ENCODE measurements around the gene TMEM62. TPM values are rescaled to one million over a fixed set of nuclear protein-coding genes. Genes with fewer than 3 reads are reported as not detected.

The TMEM62 gene
- total and polyA plus RNA-seq, 2 of the 8 experiments (the other 6 are each of a cell fraction or from before 2014, with no cell fraction given): 2.0 to 4.0 TPM

DNA sequence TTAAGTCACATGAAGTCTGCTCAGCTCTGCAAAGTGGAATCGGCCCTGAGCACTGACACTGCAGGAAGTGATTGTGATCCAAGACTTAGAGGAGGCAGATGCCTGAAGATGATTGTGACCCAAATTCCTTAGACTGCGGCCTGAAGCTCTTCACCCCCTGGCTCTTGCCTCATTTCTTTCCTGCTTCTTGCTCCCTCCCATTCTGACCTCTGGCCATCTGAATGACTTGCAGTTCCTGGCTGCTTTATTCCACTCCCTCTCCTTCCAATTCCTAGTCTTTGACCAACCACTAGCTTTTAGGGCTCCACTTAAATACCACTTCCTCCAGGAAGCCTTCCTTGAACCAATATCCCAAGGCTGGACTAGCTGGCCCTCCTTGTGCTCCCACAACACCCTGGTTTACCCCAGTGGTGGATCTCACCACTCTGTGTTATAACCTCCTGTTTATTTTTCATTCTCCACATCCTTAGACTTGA, 97.3 kb downstream of the TMEM62 start:
- H2BK20ac ChIP-seq (ENCODE audit: low read length): no peak overlapping the region
- no peak overlapping the region for H3K14ac ChIP-seq (ENCODE audit: insufficient read length)
- no peak for FAIRE-seq
- no peaks in the 10 kb centered on the region for H3K4me1 ChIP-seq (replicated peaks in 1 of 4; ENCODE audit: control insufficient read depth in 3 of 4, insufficient read depth in 4 of 4, low read length in 3 of 4)
- no peak overlapping the region for H3K4me3 ChIP-seq (ENCODE audit: extremely low read depth in 1 of 4, insufficient read depth in 2 of 4, low read depth in 3 of 4, low read length in 4 of 4)
- H3K27ac ChIP-seq (ENCODE audit: low read depth, low read length): no peak overlapping the region
- no peak overlapping the region for H2BK15ac ChIP-seq (ENCODE audit: low read length)
- no peaks in the 10 kb centered on the region for H3K27me3 ChIP-seq (replicated peaks in 1 of 4; ENCODE audit: control insufficient read depth in 3 of 4, extremely low read depth in 1 of 4, insufficient read depth in 3 of 4, low read length in 3 of 4)
- H3K4ac ChIP-seq (replicated peaks; ENCODE audit: insufficient read length, low read depth, low read length): no peak overlapping the region
- DNase-seq (ENCODE audit: low read depth in 1 of 2, low spot score in 2 of 2): no peak
- no peak overlapping the region for H2AK5ac ChIP-seq (ENCODE audit: low read depth, low read length)
- no peak overlapping the region for H3K56ac ChIP-seq (replicated peaks; ENCODE audit: insufficient read length, low read depth, low read length)
- 85% methylated on average over 2 of the region's 2 CpGs; no CpG with 5 or more reads in 1 of the 2 experiments for WGBS, 2 experiments (ENCODE audit: extremely low coverage in 1 of 2, insufficient coverage in 1 of 2, insufficient read length in 1 of 2, insufficient replicate concordance in 2 of 2, low coverage in 1 of 2, low lambda C conversion rate in 2 of 2, missing lambda C conversion rate in 1 of 2)
- no peak overlapping the region for H2BK120ac ChIP-seq (replicated peaks; ENCODE audit: low read depth, low read length)
- H2BK5ac ChIP-seq (ENCODE audit: low read depth, low read length): no peak overlapping the region
- no peaks in the 10 kb centered on the region for H3K9me3 ChIP-seq (ENCODE audit: insufficient read depth in 2 of 2, low read depth in 1 of 2, low read length in 1 of 2)
- no peak overlapping the region for H4K91ac ChIP-seq (replicated peaks; ENCODE audit: insufficient read length, low read length)
- H4K5ac ChIP-seq (ENCODE audit: insufficient read length, low read depth, low read length): no peak overlapping the region
- no peak overlapping the region for H2BK12ac ChIP-seq (ENCODE audit: low read depth, low read length)
- no peak overlapping the region for H2AFZ ChIP-seq (ENCODE audit: low read length)
- H4K20me1 ChIP-seq (replicated peaks in 1 of 2; ENCODE audit: control insufficient read depth in 1 of 2, insufficient read depth in 2 of 2, low read length in 2 of 2): no peaks in the 10 kb centered on the region
- no peak overlapping the region for H3K18ac ChIP-seq (ENCODE audit: extremely low read depth, low read length)
- H3K79me1 ChIP-seq (ENCODE audit: low read depth, low read length): no peaks in the 10 kb centered on the region
- no peak overlapping the region for H3K23ac ChIP-seq (ENCODE audit: insufficient read length)
- no peaks in the 10 kb centered on the region for H3K79me2 ChIP-seq (ENCODE audit: control insufficient read depth in 1 of 2, insufficient read depth in 2 of 2, low read length in 2 of 2)
- CTCF ChIA-PET (ENCODE audit: partially characterized antibody): interaction anchor here (0.6 to 9.7 kb wide), 8 partner anchors 12 to 946 kb away, joined by 3 to 178 read pairs (median 5); no protein-coding TSS in a partner anchor
- POLR2A ChIA-PET (ENCODE audit: partially characterized antibody): no interaction called here
- H3K23me2 ChIP-seq (ENCODE audit: low read depth, low read length): no peaks in the 10 kb centered on the region
- no peak overlapping the region for H4K8ac ChIP-seq (ENCODE audit: extremely low read depth, insufficient read depth, low read length)
- H3K4me2 ChIP-seq (ENCODE audit: insufficient read depth in 1 of 2, low read depth in 2 of 2, low read length in 2 of 2): no peak overlapping the region
- H3K9ac ChIP-seq (replicated peaks in 1 of 4; ENCODE audit: extremely low read depth in 1 of 4, low read depth in 3 of 4, low read length in 3 of 4): no peak overlapping the region
- no peaks in the 10 kb centered on the region for H3K36me3 ChIP-seq (ENCODE audit: control insufficient read depth in 2 of 4, insufficient read depth in 4 of 4, low read length in 3 of 4)
- TF ChIP-seq, protein P1, sequence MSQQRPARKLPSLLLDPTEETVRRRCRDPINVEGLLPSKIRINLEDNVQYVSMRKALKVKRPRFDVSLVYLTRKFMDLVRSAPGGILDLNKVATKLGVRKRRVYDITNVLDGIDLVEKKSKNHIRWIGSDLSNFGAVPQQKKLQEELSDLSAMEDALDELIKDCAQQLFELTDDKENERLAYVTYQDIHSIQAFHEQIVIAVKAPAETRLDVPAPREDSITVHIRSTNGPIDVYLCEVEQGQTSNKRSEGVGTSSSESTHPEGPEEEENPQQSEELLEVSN (IDR thresholded peaks at IDR 0.05): no peak
- TF ChIP-seq EGR1 (IDR thresholded peaks at IDR 0.05; ENCODE audit: borderline replicate concordance, low read depth, low read length) (no peak), RBBP5 (IDR thresholded peaks at IDR 0.05; ENCODE audit: borderline replicate concordance, low read depth, low read length) (no peak), BCL11A (IDR thresholded peaks at IDR 0.05; ENCODE audit: low read depth in 2 of 2, low read length in 2 of 2) (no peak), HDAC6 (IDR thresholded peaks at IDR 0.05; ENCODE audit: low read depth, low read length) (no peak), KDM5A (IDR thresholded peaks at IDR 0.05; ENCODE audit: low read length) (no peak), SP1 (IDR thresholded peaks at IDR 0.05; ENCODE audit: low read depth, low read length) (no peak), SUZ12 (IDR thresholded peaks at IDR 0.05; ENCODE audit: low read length) (no peak), MAFK (IDR thresholded peaks at IDR 0.05; ENCODE audit: low read depth, low read length) (no peak)
- TF ChIP-seq, protein P2, sequence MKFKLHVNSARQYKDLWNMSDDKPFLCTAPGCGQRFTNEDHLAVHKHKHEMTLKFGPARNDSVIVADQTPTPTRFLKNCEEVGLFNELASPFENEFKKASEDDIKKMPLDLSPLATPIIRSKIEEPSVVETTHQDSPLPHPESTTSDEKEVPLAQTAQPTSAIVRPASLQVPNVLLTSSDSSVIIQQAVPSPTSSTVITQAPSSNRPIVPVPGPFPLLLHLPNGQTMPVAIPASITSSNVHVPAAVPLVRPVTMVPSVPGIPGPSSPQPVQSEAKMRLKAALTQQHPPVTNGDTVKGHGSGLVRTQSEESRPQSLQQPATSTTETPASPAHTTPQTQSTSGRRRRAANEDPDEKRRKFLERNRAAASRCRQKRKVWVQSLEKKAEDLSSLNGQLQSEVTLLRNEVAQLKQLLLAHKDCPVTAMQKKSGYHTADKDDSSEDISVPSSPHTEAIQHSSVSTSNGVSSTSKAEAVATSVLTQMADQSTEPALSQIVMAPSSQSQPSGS (IDR thresholded peaks at IDR 0.05; ENCODE audit: low read length): no peak
- TF ChIP-seq, protein P3, sequence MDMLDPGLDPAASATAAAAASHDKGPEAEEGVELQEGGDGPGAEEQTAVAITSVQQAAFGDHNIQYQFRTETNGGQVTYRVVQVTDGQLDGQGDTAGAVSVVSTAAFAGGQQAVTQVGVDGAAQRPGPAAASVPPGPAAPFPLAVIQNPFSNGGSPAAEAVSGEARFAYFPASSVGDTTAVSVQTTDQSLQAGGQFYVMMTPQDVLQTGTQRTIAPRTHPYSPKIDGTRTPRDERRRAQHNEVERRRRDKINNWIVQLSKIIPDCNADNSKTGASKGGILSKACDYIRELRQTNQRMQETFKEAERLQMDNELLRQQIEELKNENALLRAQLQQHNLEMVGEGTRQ (IDR thresholded peaks at IDR 0.05; ENCODE audit: low read length): no peak
